CD4-positive, alpha-beta memory T cell (primary cell): ENCODE results near the gene TOP3B. TPM values are rescaled to one million over a fixed set of nuclear protein-coding genes. Genes with fewer than 3 reads are reported as not detected.

ENCODE experiments used
- CTCF ChIA-PET: fragments of 350-600 bp; sonication (Branson Sonifier 250); formaldehyde crosslinking; loops from one replicate; lab custom pipeline; 2021; ENCODE audit warnings: inconsistent platforms; ENCODE audit not compliant: partially characterized antibody; lab: Charles Lee
- POLR2A ChIA-PET: fragments of 350-600 bp; sonication (Branson Sonifier 250); formaldehyde crosslinking; loops from one replicate; lab custom pipeline; 2021; ENCODE audit not compliant: partially characterized antibody; lab: Charles Lee
- DNase-seq, 5 donors: peaks; one replicate each; pipeline versions ENCODE4 v3.0.0 to v3.0.0-alpha.2; 2020 to 2022; ENCODE audit warnings: mixed read lengths in 1 of 5
- H3K27ac ChIP-seq: one replicate; pipeline ENCODE4 v1.7.0; 2013; ENCODE audit warnings: low read depth, low read length
- H3K27me3 ChIP-seq: 2 replicates; pipeline ENCODE4 v1.7.0; 2013; ENCODE audit warnings: mild to moderate bottlenecking, low read length, moderate library complexity; ENCODE audit not compliant: insufficient read depth
- H3K36me3 ChIP-seq: 2 replicates; pipeline ENCODE4 v1.7.0; 2013; ENCODE audit warnings: mild to moderate bottlenecking, low read length, moderate library complexity; ENCODE audit not compliant: insufficient read depth
- H3K4me1 ChIP-seq: 2 replicates; pipeline ENCODE4 v1.7.0; 2013; ENCODE audit warnings: mild to moderate bottlenecking, low read length, moderate library complexity; ENCODE audit not compliant: insufficient read depth
- H3K4me3 ChIP-seq, 2 donors: one replicate each; pipeline ENCODE4 v1.7.0; 2013; ENCODE audit warnings: low read length in 2 of 2, mild to moderate bottlenecking in 1 of 2
- H3K9me3 ChIP-seq, 2 donors: one replicate each; pipeline ENCODE4 v1.7.0; 2013; ENCODE audit warnings: low read length in 2 of 2, control low read depth in 1 of 2; ENCODE audit not compliant: control insufficient read depth in 1 of 2
- H3K27ac Mint-ChIP-seq, 7 donors: one replicate each; pipeline ENCODE4 v1.8.0; 2020 to 2021; ENCODE audit warnings: mixed read lengths in 7 of 7, mild to moderate bottlenecking in 6 of 7, inconsistent platforms in 3 of 7, moderate library complexity in 3 of 7
- H3K27me3 Mint-ChIP-seq, 2 donors: one replicate each; pipeline ENCODE4 v1.8.0; 2020 to 2021; ENCODE audit warnings: mixed read lengths in 2 of 2
- H3K36me3 Mint-ChIP-seq, 2 donors: one replicate each; pipeline ENCODE4 v1.8.0; 2020 to 2021; ENCODE audit warnings: mixed read lengths in 2 of 2, inconsistent platforms in 1 of 2, mild to moderate bottlenecking in 1 of 2
- H3K4me1 Mint-ChIP-seq, 4 donors: one replicate each; pipeline ENCODE4 v1.8.0; 2020 to 2021; ENCODE audit warnings: mixed read lengths in 4 of 4, mild to moderate bottlenecking in 1 of 4
- H3K4me3 Mint-ChIP-seq, 8 donors: one replicate each; pipeline ENCODE4 v1.8.0; 2020 to 2021; ENCODE audit warnings: mixed read lengths in 8 of 8, mild to moderate bottlenecking in 7 of 8, moderate library complexity in 6 of 8, inconsistent platforms in 3 of 8
- H3K9me3 Mint-ChIP-seq, 8 donors: one replicate each; pipeline ENCODE4 v1.8.0; 2020 to 2021; ENCODE audit warnings: mixed read lengths in 8 of 8, mild to moderate bottlenecking in 5 of 8, inconsistent platforms in 3 of 8, moderate library complexity in 1 of 8
- intact Hi-C: fragments of 100-400 bp; cut with micrococcal nuclease; formaldehyde crosslinking; loops from one replicate; pipeline ENCODE4 v1.15.1; 2023
- polyA plus RNA-seq, 2 donors: library from polyadenylated mRNA; unstranded; fragments of 300-500 nt; fragmentation: Illumina TruSeq; gene quantifications; one replicate each; pipeline ENCODE4 v1.2.3, GENCODE V29; 2021
- total RNA-seq, 2 experiments: library from RNA; stranded (reverse); gene quantifications; one replicate each; pipeline ENCODE4 v1.2.3, GENCODE V29; 2021

TOP3B gene, protein sequence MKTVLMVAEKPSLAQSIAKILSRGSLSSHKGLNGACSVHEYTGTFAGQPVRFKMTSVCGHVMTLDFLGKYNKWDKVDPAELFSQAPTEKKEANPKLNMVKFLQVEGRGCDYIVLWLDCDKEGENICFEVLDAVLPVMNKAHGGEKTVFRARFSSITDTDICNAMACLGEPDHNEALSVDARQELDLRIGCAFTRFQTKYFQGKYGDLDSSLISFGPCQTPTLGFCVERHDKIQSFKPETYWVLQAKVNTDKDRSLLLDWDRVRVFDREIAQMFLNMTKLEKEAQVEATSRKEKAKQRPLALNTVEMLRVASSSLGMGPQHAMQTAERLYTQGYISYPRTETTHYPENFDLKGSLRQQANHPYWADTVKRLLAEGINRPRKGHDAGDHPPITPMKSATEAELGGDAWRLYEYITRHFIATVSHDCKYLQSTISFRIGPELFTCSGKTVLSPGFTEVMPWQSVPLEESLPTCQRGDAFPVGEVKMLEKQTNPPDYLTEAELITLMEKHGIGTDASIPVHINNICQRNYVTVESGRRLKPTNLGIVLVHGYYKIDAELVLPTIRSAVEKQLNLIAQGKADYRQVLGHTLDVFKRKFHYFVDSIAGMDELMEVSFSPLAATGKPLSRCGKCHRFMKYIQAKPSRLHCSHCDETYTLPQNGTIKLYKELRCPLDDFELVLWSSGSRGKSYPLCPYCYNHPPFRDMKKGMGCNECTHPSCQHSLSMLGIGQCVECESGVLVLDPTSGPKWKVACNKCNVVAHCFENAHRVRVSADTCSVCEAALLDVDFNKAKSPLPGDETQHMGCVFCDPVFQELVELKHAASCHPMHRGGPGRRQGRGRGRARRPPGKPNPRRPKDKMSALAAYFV
- 10 to 100 TPM; 78.1 to 81.1 TPM for total RNA-seq
- polyA plus RNA-seq: 10 to 100 TPM in 1 of 2 donors, 1 to 10 TPM in 1; 8.6 to 15.6 TPM

GRCh38 chr22:21982338-21982965 is at the start of gene TOP3B:
TOP3B (minus strand) TSS chr22:21982787; CDS start chr22:21975709, 7,078 bp downstream.
- intact Hi-C loops: no loop called here
- ChIA-PET CTCF (interaction anchor here (1.2 to 2.9 kb wide), 2 partner anchors 11 to 16 kb away, joined by 3 to 27 read pairs; no protein-coding TSS in a partner anchor), POLR2A (interaction anchor here (0.8 to 3.4 kb wide), 3 partner anchors 12 to 317 kb away, joined by 4 to 29 read pairs (median 6); partner anchors contain the start of genes PPIL2 and PPM1F)
- H3K27ac ChIP-seq: peak within 1 kb of the TSS; percentile 68
- peak within 1 kb of the TSS; percentile 81 to 92 (median 86) for H3K27ac Mint-ChIP-seq
- H3K9me3 ChIP-seq: no peaks in the 10 kb centered on the region
- peaks cover 17% of the 10 kb centered on the region for H3K4me1 ChIP-seq
- no peaks in the 10 kb centered on the region for H3K36me3 ChIP-seq
- H3K27me3 Mint-ChIP-seq: no peaks in the 10 kb centered on the region
- peak; percentile 74 to 76 (median 75) for DNase-seq
- peaks cover 22 to 50% (median 35%) of the 10 kb centered on the region in 4 donors for H3K4me1 Mint-ChIP-seq
- H3K4me3 Mint-ChIP-seq: peak within 1 kb of the TSS; percentile 88 to 93 (median 90)
- H3K27me3 ChIP-seq: no peaks in the 10 kb centered on the region
- H3K36me3 Mint-ChIP-seq: peaks cover 7 to 9% of the 10 kb centered on the region in 2 donors
- H3K9me3 Mint-ChIP-seq: no peaks in the 10 kb centered on the region
- H3K4me3 ChIP-seq: peak within 1 kb of the TSS; percentile 77 to 81

GRCh38 chr22:22031183-22031945 is 48.8 kb upstream of the TOP3B start:
- POLR2A ChIA-PET: no interaction called here
- no peaks in the 10 kb centered on the region for H3K9me3 ChIP-seq
- no peak overlapping the region for H3K27ac ChIP-seq
- H3K4me3 ChIP-seq: no peak overlapping the region
- H3K27me3 Mint-ChIP-seq: peaks cover 2 to 9% of the 10 kb centered on the region in 2 donors
- no peaks in the 10 kb centered on the region for H3K36me3 ChIP-seq
- no peaks in the 10 kb centered on the region for H3K9me3 Mint-ChIP-seq
- no peak overlapping the region for H3K4me3 Mint-ChIP-seq
- CTCF ChIA-PET: no interaction called here
- DNase-seq: no peak
- no peaks in the 10 kb centered on the region for H3K4me1 Mint-ChIP-seq
- H3K36me3 Mint-ChIP-seq: no peaks in the 10 kb centered on the region
- H3K4me1 ChIP-seq: no peaks in the 10 kb centered on the region
- no peaks in the 10 kb centered on the region for H3K27me3 ChIP-seq
- intact Hi-C loops: no loop called here
- no peak overlapping the region for H3K27ac Mint-ChIP-seq

DNA sequence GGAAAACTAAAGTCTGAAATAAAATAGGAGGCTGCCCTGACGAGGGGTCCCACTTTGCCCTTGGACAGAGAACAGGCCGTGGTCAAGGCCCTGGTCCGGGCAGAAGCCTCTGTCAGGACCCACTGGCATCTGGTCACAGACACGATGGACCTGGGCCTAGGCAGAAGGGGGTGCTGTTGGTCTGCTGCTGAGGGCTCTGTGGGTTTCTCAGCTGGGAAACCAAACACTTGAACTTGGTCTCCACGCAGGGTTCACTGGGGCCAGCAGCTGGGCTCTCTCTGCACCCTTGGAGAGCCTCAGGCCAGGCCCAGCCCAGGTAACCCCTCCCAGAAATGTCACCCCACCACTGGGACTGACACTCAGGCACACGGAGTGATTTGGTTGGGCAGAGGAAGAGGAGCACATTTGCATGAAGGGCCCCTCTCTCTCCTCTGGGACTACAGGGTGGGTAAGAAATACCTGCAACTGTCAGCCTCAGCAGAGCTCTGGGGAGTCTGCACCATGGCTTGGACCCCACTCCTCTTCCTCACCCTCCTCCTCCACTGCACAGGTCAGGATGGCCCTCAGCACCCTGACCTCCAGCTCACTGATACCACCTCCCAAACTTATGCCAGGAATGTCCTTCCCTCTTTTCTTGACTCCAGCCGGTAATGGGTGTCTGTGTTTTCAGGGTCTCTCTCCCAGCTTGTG is 48.1 kb upstream of the TOP3B start:
- Histone ChIP-seq H3K4me1 (no peaks in the 10 kb centered on the region), H3K27me3 (no peaks in the 10 kb centered on the region), H3K9me3 (no peaks in the 10 kb centered on the region), H3K36me3 (no peaks in the 10 kb centered on the region), H3K27ac (no peak overlapping the region), H3K4me3 (no peak overlapping the region)
- H3K4me1 Mint-ChIP-seq: no peaks in the 10 kb centered on the region
- ChIA-PET CTCF (no interaction called here), POLR2A (no interaction called here)
- intact Hi-C loops: no loop called here
- H3K27me3 Mint-ChIP-seq: peaks cover 0 to 9% of the 10 kb centered on the region in 2 donors
- H3K9me3 Mint-ChIP-seq: no peaks in the 10 kb centered on the region
- H3K36me3 Mint-ChIP-seq: no peaks in the 10 kb centered on the region
- H3K27ac Mint-ChIP-seq: no peak overlapping the region
- no peak for DNase-seq
- no peak overlapping the region for H3K4me3 Mint-ChIP-seq

- H3K4me1 ChIP-seq: no peaks in the 10 kb centered on the region
- H3K9me3 ChIP-seq: no peaks in the 10 kb centered on the region
- H3K27me3 ChIP-seq: no peaks in the 10 kb centered on the region
- no peak overlapping the region for H3K4me3 Mint-ChIP-seq
- no peak overlapping the region for H3K27ac ChIP-seq
- H3K36me3 ChIP-seq: no peaks in the 10 kb centered on the region
- no peaks in the 10 kb centered on the region for H3K9me3 Mint-ChIP-seq
- DNase-seq: no peak
- H3K27me3 Mint-ChIP-seq: no peaks in the 10 kb centered on the region
- CTCF ChIA-PET: no interaction called here
- no peak overlapping the region for H3K27ac Mint-ChIP-seq
- no peaks in the 10 kb centered on the region for H3K4me1 Mint-ChIP-seq
- H3K4me3 ChIP-seq: no peak overlapping the region
- intact Hi-C loops: no loop called here
- POLR2A ChIA-PET: no interaction called here
- H3K36me3 Mint-ChIP-seq: no peaks in the 10 kb centered on the region
Observed at GRCh38 chr22:22027955-22028354, 45.4 kb upstream of the TOP3B start.

DNA sequence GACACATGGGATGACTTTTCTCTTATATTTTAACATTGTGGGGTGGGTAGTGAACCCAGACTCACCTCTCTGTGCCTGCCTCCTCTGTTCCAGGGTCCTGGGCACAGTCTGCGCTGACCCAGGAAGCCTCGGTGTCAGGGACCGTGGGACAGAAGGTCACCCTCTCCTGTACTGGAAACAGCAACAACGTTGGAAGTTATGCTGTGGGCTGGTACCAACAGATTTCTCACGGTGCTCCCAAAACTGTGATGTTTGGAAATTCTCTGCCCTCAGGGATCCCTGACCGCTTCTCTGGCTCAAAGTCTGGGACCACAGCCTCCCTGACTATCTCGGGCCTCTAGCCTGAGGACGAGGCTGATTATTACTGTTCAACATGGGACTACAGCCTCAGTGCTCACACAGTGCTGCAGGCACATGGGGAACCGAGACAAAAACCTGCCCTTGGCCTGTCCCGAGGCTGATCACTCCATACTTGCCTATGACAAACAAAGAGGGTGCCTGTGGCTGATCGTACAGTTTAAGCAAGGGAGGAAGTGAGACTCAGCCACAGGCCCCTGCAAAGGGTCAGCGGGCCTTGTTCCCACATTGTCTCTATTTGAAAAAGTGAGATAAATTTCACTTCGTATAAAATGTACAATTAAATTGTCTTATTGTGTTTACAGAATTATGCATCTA is 43.7 kb upstream of the TOP3B start:
- Histone ChIP-seq H3K4me1 (no peaks in the 10 kb centered on the region), H3K36me3 (no peaks in the 10 kb centered on the region), H3K4me3 (no peak overlapping the region), H3K9me3 (no peaks in the 10 kb centered on the region), H3K27me3 (no peaks in the 10 kb centered on the region), H3K27ac (no peak overlapping the region)
- POLR2A ChIA-PET: no interaction called here
- Mint-ChIP-seq H3K27ac (peak overlapping the region in 2 of 7 donors; percentile 55 to 60), H3K9me3 (no peaks in the 10 kb centered on the region), H3K27me3 (no peaks in the 10 kb centered on the region), H3K36me3 (no peaks in the 10 kb centered on the region), H3K4me1 (no peaks in the 10 kb centered on the region), H3K4me3 (no peak overlapping the region)
- CTCF ChIA-PET: no interaction called here
- intact Hi-C loops: no loop called here
- DNase-seq: no peak
